Fibroblast of skin of left biceps (primary cell): ENCODE measurements around the gene TASP1.
A peak's percentile ranks its signal among the peaks of the same experiment; 100 is the strongest.
"Not testable (repeated sequence)": the region's sequence is repeated elsewhere in the genome, so short reads cannot be mapped to it uniquely, and the experiment has no call there.

ENCODE experiments used
- DNase-seq, 2 experiments: peaks; one replicate each; pipeline ENCODE4 v3.0.0-alpha.2; 2013; ENCODE audit warnings: low read depth in 2 of 2

The TASP1 gene, protein sequence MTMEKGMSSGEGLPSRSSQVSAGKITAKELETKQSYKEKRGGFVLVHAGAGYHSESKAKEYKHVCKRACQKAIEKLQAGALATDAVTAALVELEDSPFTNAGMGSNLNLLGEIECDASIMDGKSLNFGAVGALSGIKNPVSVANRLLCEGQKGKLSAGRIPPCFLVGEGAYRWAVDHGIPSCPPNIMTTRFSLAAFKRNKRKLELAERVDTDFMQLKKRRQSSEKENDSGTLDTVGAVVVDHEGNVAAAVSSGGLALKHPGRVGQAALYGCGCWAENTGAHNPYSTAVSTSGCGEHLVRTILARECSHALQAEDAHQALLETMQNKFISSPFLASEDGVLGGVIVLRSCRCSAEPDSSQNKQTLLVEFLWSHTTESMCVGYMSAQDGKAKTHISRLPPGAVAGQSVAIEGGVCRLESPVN

DNA sequence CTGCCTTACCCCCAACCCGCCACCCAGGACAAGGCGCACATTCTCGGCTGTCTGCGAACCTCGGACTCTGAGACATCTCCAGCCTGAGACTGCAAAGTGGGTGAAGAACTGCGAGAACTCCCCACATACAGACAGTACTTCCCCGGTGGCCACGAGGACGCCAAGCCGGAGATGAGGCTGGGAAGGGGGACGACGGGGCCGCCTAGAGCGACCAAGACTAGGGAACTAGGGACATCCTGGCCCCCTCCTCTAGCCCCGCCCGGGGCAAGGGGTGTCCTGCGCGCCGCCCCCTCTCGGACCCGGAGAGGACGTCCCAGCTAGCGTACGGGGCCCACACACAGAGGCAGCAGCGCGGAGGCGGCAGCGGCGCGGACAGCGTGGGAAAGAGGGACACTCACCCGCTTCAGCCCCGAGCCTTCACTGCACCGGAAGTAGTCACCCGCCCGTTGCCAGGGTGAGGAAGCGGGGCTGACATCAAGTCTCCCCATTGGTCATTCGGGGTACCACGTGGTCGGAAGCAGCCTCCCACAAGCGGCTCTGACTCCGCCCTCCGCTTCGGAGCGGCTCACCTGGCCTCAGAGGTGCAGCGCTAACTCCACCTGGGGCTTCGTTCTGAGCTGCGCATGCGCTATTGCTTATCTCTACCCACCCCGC lies at the start of gene TASP1:
TASP1 (minus strand) TSS at position 437 of the 654 bp plus-strand sequence. CDS start 8,854 bp downstream, outside the sequence.
- peak; percentile 74 for DNase-seq

GRCh38 chr20:13687815-13688214 lies 49.1 kb upstream of the TASP1 start:
- DNase-seq = no peak

DNA sequence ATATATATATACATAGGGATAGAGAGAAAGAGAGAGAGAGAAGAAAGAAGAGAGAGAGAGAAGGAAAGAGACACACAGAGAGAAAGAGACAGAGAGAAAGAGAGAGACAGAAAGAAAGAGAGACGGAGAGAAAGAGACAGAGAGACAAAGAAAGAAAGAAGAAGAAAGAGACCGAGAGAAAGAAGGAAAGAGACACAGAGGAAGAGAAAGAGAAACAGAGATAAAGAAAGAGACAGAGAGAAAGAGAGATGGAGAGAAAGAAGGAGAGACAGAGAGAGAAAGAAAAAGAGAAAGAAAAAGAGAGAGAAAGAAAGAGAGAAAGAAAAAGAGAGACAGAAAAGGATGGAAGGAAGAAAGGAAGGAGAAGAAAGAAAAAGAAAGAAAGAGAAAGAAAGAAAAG lies 46.9 kb upstream of the TASP1 start:
- no peak for DNase-seq

DNA sequence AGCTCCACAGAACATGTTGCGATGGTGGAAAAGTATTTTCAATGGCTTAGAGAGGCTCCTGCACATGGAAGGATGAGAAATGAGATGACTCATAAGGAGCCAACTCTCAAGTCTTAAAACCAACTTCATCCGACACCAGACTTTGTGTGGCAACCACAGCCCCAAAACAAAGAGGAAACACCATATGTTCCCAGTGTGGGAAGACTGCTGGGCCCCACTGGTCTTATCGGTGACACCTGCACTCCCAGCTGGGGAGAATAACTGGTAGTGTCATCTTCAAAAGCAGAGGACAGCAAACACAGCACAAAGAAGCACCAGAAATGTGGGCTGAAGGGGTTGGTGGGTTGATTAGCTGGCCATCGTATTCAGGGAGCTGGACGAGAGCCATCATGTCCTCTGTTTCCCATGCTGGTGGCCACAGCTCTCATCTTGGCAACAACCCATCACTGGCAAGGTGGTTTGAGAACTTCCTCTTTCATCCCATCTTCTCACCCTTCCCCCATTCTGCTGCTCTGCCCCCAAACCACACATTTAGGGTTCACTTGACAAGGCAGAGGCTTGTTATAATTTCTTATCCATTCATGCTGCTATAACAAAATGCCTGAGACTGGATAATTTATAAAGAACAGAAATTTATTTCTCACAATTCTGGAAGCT lies 46.0 kb upstream of the TASP1 start:
- DNase-seq = no peak

DNA sequence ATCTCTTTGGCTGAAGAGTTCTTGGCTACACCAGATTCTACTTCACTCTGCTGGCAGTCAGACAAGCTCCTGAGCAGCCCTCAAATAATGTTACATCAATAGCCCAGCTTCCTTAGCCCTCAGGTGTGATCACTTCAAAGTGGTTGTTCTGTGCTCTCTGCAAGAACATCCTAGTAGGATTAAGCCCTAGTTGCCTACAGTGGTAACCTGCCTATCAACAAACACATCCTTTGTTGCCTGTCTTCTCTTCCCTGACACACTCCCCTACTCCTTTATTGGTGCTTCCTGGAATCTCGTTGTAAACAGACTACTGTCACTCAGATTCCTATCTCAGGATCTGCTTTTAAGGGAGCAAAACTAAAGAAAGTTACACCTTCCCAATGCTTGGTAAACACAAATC lies 45.1 kb upstream of the TASP1 start:
- DNase-seq = no peak

- no peak for DNase-seq
Observed at GRCh38 chr20:13681248-13682125, 42.8 kb upstream of the TASP1 start.

- DNase-seq = no peak
Observed at GRCh38 chr20:13678944-13679343, 40.2 kb upstream of the TASP1 start.

DNA sequence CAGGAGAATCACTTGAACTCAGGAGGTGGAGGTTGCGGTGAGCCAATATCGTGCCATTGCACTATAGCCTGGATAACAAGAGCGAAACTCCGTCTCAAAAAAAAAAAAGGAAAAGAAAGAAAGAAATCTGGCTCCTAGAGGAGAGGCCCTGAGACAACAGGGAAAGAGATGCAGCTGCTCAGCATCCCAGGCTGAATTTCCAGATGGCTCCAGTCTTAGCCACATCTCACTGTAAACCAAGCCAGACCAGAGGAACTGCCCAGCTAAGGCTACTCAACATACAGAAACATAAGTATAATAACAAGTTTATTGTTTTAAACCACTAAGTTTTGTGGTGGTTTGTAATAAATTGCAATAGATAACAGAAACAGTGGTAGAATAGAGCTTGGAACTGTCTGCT lies 38.5 kb upstream of the TASP1 start:
- DNase-seq = no peak

DNA sequence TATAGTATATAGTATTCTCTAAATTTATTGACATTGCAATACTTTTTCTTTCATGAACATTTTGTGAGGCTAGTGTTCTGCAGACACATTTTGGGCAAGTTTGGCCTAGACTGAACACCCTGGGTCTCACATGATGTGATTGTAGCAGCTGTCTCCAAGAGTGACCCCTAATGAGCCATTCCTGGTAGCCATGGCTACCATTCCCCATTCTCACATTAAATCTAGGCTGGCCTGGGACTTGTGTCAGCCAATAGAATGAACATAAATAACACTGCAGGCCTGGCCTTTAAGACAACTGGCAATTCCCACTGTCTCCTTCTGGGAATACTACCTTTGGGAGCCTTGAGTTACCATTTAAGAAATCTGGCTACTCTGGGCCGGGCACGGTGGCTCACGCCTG lies 38.0 kb upstream of the TASP1 start:
- no peak for DNase-seq

- no peak for DNase-seq
Observed at GRCh38 chr20:13672690-13673089, 34.0 kb upstream of the TASP1 start.

GRCh38 chr20:13671916-13672378 lies 33.2 kb upstream of the TASP1 start:
- DNase-seq = peak; percentile 47 to 64

DNA sequence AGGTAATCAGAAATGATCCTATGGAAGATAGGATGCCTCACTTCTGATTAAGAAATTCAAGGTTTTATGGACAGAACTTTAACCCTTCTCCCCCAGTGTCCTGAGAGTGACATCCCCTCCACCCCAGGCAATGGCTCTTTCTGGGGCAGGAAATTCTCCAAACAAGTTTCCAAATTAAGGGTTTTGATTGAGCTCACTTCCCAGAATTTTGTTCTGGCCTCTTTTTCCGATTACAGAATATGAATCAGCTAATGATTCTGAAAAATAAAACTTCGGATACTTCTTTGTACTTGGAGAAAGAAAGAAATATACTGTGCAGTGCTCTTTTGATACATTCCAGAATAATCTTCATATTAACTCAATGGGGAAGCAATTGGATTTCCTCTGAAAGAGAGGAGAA lies 32.8 kb upstream of the TASP1 start:
- no peak for DNase-seq

- DNase-seq = no peak
Observed at GRCh38 chr20:13670160-13670559, 31.4 kb upstream of the TASP1 start.

DNA sequence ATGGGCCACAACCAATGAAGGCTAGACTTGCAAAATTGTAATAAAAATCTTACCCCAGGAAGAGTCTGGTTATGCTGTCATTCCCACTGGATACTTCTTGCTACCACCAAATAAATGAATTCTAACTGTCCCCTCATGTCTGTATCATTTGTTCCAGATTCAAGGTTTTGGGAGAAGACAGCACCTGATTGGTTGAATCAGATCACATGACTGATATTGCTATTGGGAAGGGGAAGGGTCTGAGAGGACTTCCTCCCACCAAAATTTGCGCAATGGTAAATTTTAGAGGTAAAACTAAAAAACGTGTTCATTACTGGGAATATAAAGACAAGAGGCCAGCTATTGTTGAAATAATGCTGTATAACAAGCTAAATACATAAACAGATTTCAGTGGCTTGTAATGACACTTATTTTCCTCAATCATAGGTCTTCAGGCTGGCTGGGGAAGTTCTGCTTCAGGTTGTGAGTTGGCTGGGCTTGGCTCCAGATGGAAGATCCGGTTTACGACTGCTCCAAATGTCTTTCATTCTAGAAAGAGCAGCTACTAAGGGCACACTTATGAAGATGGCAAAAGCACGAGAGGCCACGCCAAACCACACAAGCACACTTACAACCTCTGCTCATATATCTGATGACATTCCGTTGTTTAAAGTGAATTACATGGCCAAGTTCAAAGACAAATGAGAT lies 27.1 kb upstream of the TASP1 start:
- no peak for DNase-seq

- no peak for DNase-seq
Observed at GRCh38 chr20:13661070-13661685, 22.4 kb upstream of the TASP1 start.

DNA sequence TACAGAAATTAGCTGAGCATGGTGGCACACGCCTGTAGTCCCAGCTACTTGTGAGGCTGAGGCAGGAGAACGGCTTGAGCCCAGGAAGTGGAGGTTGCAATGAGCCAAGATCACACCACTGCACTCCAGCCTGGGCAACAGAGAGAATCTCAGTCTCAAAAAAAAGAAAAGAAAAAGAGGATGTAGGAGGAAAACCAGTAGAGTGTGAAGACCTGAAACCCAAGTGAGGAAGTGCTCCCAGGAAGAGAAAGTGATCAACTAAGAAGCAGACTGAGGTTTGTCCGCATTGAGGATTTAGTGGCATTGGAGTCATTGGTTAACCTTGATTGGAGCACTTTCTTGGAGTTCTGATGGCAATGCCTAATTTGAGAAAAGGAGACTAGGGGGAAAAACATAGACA lies 20.6 kb upstream of the TASP1 start:
- DNase-seq = no peak

GRCh38 chr20:13658060-13658459 lies 19.3 kb upstream of the TASP1 start:
- not testable (repeated sequence) for DNase-seq

DNA sequence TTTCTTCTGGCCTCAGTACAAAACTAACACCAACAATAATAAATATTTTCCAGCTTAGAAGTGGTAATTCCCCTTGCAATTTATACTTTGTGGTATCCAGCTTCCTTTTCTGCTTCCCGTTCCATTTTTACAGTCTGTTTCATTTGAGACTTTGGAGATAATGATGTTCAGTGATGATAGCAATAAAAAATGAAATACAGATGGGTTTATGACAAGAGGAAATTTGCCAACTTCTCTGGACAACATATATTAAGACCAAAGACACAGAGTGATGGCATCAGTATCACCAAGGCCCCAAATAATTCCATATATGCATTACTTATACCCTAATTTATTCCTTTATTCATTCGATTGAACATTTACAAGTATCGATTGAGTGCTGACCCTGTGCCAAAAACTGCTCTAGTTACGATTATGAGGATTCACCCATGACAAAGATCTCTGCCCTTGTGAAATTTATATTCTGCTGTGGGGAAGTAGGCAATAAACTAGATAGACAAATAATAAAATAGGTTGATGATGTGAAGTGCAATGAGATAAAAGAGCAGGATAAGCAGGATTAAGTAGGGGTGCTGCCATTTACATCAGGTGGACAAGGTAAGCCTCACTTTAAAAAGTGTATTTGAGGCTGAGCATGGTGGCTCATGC lies 18.1 kb upstream of the TASP1 start:
- DNase-seq = no peak

DNA sequence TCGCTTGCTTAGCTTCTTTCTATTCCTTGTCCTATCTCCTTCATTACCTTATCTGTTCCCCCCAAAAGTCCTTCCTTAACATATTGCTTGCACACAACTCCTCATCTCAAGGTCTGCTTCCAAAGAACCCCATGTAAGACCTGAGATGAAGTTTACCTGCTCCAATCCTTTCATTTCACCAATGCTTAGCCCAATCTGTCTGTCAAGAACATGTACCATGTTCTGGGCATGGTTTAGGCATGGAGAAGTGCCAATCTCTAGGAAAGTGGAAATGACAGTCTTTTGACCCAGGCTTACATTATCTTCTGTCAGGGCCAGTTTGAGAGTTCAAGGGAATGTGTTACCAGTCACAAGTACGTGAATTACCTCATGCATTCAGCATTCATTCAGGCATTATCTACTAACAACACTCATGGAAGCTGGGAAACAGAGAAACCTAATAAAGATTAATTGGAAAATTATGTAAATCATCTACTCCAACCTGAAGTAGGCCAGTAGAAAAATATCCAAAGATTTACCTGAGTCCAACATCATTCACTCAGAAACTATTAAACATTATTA lies 15.8 kb upstream of the TASP1 start:
- DNase-seq = no peak

DNA sequence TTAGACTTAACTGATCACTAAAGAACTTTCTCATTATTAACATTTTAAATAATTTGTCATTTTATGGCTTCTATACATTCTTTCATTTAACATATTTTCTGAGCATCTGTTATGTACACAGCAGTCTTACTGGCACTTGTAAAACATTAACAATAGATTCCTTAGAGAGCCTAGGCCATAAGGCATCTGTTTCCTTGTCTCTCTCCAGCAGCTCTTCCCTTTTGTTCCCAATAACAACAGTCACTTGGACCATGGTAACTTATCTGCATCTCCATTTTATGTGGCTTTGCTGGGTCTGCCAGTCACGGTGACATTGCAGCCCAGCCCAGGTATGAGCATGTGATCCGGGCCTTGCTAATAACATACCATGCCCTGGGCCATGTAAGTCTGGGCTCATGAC lies 11.7 kb upstream of the TASP1 start:
- no peak for DNase-seq
